T-helper 9 cell (primary cell): ENCODE measurements around the gene TAF3.
"Not testable (repeated sequence)": the region's sequence is repeated elsewhere in the genome, so short reads cannot be mapped to it uniquely, and the experiment has no call there.

Experiments used
- DNase-seq: peaks from one replicate; pipeline ENCODE4 v3.0.0-alpha.2; 2020

TAF3 gene

DNA sequence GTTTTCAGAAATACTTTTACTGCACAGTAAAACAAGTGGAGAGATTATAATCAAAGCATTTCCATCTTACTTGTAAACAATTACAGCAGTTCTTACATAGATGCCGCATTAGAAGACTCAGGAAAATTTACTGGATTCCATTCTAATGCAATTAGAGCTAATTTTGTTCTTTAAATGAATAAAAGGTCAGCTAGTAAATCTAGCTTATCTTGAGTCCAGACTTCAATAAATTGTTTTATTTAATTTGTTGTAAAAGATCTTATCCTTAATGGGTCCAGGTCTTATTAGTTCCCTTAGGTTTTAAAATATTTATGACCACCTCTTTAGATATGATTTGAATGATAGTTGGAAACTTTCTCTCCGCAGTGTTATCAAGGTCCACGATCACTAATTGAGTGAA is 166.0 kb downstream of the TAF3 start:
- DNase-seq: no peak

- DNase-seq: no peak
Observed at GRCh38 chr10:7984896-7985295, 166.6 kb downstream of the TAF3 start.

DNA sequence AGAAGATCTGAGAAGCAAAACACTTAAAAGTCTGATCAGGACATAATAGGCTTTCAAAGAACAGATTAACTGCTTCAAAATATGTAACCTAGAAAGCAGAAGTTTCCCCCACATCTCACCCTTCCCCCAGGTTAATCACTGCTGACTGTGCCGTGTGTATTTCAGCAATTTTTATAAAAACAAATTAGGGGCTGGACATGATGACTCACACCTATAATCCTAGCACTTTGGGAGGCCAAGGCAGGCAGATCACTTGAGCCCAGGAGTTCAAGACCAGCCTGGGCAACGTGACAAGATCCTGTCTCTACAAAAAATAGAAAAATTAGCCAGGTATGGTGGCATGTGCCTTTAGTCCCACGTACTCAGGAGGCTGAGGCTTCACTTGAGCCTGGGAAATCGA is 168.5 kb downstream of the TAF3 start:
- no peak for DNase-seq

GRCh38 chr10:7988989-7989388 is 170.7 kb downstream of the TAF3 start:
- no peak for DNase-seq

GRCh38 chr10:7998831-7999230 is 180.5 kb downstream of the TAF3 start:
- no peak for DNase-seq

- no peak for DNase-seq
Observed at GRCh38 chr10:8004469-8005000, 186.2 kb downstream of the TAF3 start.

DNA sequence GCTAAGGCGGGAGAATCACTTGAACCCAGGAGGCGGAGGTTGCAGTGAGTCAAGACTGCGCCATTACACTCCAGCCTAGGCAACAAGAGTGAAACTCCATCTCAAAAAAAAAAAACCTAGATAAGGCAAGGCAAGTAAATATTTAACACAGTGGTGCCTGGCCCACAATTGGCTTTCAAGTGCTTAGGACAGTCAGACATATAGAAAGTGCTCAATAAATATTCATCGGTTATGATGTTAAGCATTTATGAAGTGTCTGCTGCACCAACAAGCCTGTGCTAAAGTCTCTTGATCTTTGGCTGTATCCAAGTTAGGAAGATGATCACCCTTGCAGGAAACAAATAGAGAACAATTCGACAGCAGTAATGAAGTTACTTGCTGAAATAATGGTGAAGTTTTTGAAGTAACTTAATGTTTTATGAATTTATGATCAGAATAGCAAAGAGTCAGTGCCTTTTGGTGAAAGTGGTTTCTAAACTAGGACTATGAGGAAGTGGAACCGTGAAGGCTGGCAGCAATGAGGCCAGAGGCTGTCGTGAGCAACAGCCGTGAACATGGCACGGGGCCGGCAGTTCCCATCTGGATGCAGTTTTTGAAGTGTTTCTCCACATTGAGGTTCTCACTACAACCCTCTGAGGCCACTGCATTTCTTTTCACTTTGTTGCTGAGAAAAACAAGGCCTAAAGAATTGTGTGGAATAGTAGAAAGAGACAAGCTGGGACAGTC is 188.1 kb downstream of the TAF3 start:
- DNase-seq: no peak

DNA sequence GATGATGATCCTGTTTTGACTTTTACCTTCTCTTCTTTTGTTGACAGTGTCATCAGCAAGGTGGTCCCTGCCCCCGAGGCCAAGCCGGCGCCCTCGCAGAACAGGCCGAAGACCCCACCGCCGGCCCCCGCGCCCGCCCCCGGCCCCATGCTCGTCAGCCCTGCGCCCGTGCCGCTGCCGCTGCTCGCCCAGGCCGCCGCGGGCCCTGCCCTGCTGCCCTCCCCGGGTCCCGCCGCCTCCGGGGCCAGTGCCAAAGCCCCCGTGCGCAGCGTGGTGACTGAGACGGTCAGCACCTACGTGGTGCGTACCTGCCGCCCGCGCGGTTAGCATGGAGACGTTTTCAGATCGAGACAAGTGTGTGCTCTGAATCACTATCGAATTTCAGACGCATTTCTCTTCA is 190.7 kb downstream of the TAF3 start:
- no peak for DNase-seq

GRCh38 chr10:8013006-8013405 is 194.7 kb downstream of the TAF3 start:
- DNase-seq: no peak

- DNase-seq: no peak
Observed at GRCh38 chr10:8013619-8014018, 195.3 kb downstream of the TAF3 start.

- no peak for DNase-seq
Observed at GRCh38 chr10:8014649-8015048, 196.3 kb downstream of the TAF3 start.

- no peak for DNase-seq
Observed at GRCh38 chr10:8017277-8017676, 199.0 kb downstream of the TAF3 start.

- DNase-seq: no peak
Observed at GRCh38 chr10:8023321-8023720, 205.0 kb downstream of the TAF3 start.

DNA sequence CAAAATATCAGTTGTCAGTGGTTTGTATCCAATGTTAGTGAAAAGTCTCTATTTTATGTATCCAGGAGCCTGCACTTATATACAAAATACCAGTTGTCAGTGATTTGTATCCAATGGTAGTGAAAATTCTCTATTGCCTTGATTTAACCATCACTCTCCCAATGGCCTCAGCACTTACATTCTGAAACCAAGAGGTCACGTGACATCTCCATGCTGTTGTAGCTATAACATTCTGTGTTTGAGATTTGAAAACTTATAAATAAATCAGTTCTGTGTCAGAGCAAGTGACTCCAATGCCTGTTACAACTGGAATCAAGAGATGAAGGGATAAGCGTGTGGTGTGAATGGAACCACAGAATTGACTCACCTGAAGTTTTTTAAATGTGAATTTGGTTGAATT is 205.5 kb downstream of the TAF3 start:
- no peak for DNase-seq

DNA sequence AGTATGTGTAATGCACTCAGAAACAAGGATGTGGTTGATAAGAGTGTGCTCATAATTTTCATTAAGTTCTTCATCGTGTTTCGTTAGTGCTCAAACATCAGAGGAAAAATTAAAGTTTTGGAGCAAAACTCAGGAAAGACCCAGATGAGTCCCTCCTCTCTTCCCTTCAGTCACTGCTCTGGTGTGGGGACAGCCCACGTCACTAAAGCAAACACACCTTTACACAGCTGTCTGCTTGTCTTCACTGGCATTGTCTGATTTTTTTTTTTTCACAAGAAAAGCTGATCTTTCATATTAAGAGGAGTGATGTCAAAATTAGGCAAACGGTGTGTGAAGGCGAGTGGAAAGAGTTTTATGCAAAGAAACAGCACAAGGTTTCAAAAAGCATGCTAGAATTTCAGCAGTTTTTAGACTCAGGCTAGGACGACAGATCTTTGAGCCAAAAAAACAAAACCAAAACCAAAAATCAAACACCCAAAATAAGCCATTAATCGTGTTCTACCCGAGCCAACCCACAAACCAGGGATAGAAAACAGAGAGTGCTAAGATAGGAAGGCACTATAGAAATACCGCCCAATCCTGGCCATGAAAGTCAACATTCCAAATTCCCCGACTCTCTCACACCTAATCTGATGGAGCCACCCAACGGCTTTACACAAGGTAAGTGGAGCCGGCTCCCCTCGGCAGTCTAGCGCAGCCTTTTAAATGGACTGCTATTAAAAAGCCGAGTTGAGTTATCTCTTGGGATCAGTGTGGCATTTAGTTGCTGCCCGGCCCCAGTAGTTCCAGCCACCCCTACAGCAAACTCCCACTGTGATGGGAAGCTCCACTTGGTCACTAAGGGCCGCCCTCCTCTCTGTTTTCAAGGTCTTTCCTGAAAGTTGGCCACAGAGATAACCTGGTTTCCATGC is 208.3 kb downstream of the TAF3 start:
- no peak for DNase-seq

- not testable (repeated sequence) for DNase-seq
Observed at GRCh38 chr10:8031211-8031610, 212.9 kb downstream of the TAF3 start.

GRCh38 chr10:8032558-8032957 is 214.3 kb downstream of the TAF3 start:
- DNase-seq: no peak

GRCh38 chr10:8033812-8034465 is 215.6 kb downstream of the TAF3 start:
- DNase-seq: no peak

- DNase-seq: no peak
Observed at GRCh38 chr10:8034466-8035005, 216.2 kb downstream of the TAF3 start.

DNA sequence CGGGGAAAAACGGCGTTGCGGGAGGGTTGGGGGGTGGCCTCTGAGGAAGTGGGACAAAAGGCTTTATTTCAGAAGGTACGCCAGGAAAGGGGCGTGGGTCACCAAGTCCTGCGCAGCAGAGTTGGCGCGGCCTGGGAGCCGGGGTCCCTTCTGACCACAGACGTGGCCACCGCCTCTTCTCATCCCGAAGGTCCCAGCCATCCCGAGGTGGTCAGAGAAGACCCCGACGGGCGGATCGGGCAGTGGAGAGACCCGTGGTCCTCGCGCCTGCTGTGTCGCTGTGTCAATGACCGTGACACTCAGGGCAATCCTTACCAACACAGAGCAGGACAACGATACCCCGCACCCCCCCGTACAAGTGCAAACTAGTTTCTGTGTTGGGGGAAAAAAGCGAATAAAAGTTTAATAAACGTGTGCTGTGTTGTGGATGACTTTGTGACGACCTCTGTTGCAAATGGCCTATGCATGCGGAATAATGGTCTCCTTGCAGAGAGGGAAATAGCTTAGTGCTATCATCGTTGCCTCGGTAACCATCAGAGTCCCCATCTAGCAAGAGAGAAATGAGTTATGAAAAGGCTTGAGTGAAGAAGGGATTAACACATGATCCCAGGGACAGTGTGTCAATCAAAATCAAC is 216.8 kb downstream of the TAF3 start:
- no peak for DNase-seq

- DNase-seq: no peak
Observed at GRCh38 chr10:8035641-8036470, 217.6 kb downstream of the TAF3 start.
